ENCODE measurements around the gene MYOD1.

MYOD1 gene

DNA sequence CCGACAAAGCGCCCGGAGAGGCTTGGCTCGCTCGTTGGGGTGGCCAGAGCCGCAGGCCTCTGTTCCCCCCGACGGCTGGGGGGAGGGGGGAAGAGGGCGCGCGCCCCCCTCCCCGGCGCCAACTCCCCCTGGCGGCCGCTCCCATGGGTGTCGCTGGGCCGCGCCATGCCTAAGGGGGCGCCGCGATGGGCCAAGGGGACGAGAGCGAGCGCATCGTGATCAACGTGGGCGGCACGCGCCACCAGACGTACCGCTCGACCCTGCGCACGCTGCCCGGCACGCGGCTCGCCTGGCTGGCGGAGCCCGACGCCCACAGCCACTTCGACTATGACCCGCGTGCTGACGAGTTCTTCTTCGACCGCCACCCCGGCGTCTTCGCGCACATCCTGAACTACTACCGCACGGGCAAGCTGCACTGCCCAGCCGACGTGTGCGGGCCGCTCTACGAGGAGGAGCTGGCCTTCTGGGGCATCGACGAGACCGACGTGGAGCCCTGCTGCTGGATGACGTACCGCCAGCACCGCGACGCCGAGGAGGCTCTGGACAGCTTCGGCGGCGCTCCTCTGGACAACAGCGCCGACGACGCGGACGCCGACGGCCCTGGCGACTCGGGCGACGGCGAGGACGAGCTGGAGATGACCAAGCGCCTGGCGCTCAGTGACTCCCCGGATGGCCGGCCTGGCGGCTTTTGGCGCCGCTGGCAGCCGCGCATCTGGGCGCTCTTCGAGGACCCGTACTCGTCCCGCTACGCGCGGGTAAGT lies 16.6 kb downstream of the MYOD1 start:
- peaks cover 4% of the 10 kb centered on the region for H3K4me1 Mint-ChIP-seq
- H3K9me3 Mint-ChIP-seq, result no peaks in the 10 kb centered on the region
- H3K4me3 Mint-ChIP-seq, result no peak overlapping the region
- peaks cover 50% of the 10 kb centered on the region for H3K27me3 Mint-ChIP-seq
- H3K36me3 Mint-ChIP-seq (ENCODE audit: low read depth), result peaks cover 2% of the 10 kb centered on the region
- H3K27ac Mint-ChIP-seq, result no peak overlapping the region
- DNase-seq (no peak), ATAC-seq (no peak)

GRCh38 chr11:17736579-17736893 lies 17.2 kb downstream of the MYOD1 start:
- H3K27ac Mint-ChIP-seq, result no peak overlapping the region
- ATAC-seq (no peak), DNase-seq (no peak)
- peaks cover 2% of the 10 kb centered on the region for H3K36me3 Mint-ChIP-seq (ENCODE audit: low read depth)
- peaks cover 52% of the 10 kb centered on the region for H3K27me3 Mint-ChIP-seq
- no peaks in the 10 kb centered on the region for H3K9me3 Mint-ChIP-seq
- no peak overlapping the region for H3K4me3 Mint-ChIP-seq
- H3K4me1 Mint-ChIP-seq, result peaks cover 4% of the 10 kb centered on the region

DNA sequence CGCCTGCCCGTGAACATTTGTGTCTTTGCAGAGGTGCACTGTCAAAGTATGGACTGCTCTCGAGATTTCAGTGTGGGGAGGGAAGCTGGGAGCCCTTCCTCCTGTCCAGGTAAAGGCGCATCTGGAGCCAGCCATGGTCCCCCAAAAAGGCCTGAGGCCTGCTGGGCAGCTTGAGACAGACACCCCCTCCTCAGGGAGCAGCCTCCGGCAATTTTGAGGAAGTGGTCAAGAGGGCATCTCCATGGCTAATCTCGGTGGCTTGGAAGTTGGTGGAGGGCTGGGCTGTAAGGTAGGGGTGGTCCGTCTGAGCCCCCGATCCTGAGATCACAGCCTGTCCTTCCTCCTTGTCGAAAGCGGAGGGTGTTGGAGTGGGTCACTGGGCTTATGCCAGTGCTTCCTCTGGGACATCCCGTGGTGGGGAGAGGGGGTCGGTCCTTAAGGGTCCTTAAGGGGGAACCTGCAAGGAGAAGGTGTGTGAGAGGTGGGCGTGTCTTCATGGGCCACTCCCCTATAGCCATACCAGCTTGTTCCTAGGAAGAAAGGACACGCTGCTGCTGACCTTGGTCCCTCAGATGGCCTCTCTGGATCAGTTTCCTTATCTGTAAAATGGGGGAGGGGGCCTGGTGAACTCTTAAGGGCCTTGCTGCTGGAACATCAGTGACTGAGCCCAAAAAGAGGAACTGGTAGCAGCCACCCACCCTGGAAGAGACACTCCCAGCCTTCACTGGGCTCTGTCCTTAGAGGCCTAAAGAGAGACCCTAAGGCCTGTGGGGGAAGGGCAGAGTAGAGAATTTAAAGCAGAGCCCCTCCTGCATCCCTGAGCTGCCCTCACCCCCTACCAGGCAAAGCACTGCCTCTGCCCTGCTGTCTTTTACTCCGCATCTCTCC lies 17.8 kb downstream of the MYOD1 start:
- Mint-ChIP-seq H3K27ac (no peak overlapping the region), H3K4me1 (peaks cover 4% of the 10 kb centered on the region), H3K9me3 (no peaks in the 10 kb centered on the region), H3K4me3 (no peak overlapping the region), H3K36me3 (ENCODE audit: low read depth) (peaks cover 2% of the 10 kb centered on the region), H3K27me3 (peaks cover 49% of the 10 kb centered on the region)
- ATAC-seq (no peak), DNase-seq (no peak)

- peaks cover 2% of the 10 kb centered on the region for H3K36me3 Mint-ChIP-seq (ENCODE audit: low read depth)
- no peak for ATAC-seq
- no peak overlapping the region for H3K4me3 Mint-ChIP-seq
- no peak for DNase-seq
- no peaks in the 10 kb centered on the region for H3K9me3 Mint-ChIP-seq
- H3K4me1 Mint-ChIP-seq, result peaks cover 4% of the 10 kb centered on the region
- H3K27ac Mint-ChIP-seq, result no peak overlapping the region
- peaks cover 38% of the 10 kb centered on the region for H3K27me3 Mint-ChIP-seq
Observed at GRCh38 chr11:17738151-17738973, 19.0 kb downstream of the MYOD1 start.

DNA sequence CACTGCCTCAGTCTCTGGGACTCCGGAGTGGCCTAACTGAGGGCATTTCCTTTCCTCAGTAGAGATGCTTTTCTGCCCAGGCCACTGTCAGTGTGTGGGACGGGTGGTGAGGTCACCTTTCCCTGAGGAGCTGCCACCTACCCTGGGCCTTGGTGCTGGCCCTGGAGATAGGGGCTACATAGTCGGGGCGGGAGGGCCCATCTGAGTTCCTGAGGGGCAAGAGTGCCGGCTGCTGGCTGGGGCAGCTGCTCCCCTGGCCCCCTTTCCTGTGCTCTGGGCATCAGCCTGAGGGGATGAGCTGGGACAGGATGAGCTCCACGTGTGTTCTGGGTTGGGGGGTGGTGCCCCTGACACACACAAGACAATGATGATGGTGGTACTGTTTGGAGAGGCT lies 20.6 kb downstream of the MYOD1 start:
- Mint-ChIP-seq H3K4me3 (no peak overlapping the region), H3K9me3 (no peaks in the 10 kb centered on the region), H3K27me3 (peaks cover 28% of the 10 kb centered on the region), H3K27ac (no peak overlapping the region), H3K36me3 (ENCODE audit: low read depth) (peaks cover 2% of the 10 kb centered on the region), H3K4me1 (no peaks in the 10 kb centered on the region)
- ATAC-seq (no peak), DNase-seq (no peak)

- no peak overlapping the region for H3K4me3 Mint-ChIP-seq
Observed at GRCh38 chr11:17740649-17741235, 21.4 kb downstream of the MYOD1 start.

GRCh38 chr11:17741487-17741886 lies 22.1 kb downstream of the MYOD1 start:
- DNase-seq, result no peak
- no peaks in the 10 kb centered on the region for H3K36me3 Mint-ChIP-seq (ENCODE audit: low read depth)
- no peaks in the 10 kb centered on the region for H3K9me3 Mint-ChIP-seq
- peaks cover 27% of the 10 kb centered on the region for H3K27me3 Mint-ChIP-seq
- no peak overlapping the region for H3K27ac Mint-ChIP-seq
- H3K4me3 Mint-ChIP-seq, result no peak overlapping the region
- no peak for ATAC-seq
- H3K4me1 Mint-ChIP-seq, result no peaks in the 10 kb centered on the region

More at GRCh38 chr11:17740649-17741235, 21.4 kb downstream of the MYOD1 start:
- H3K36me3 Mint-ChIP-seq (ENCODE audit: low read depth), result peaks cover 2% of the 10 kb centered on the region
- no peaks in the 10 kb centered on the region for H3K4me1 Mint-ChIP-seq
- ATAC-seq (no peak), DNase-seq (no peak)
- H3K27me3 Mint-ChIP-seq, result peaks cover 31% of the 10 kb centered on the region
- H3K27ac Mint-ChIP-seq, result no peak overlapping the region
- H3K9me3 Mint-ChIP-seq, result no peaks in the 10 kb centered on the region

DNA sequence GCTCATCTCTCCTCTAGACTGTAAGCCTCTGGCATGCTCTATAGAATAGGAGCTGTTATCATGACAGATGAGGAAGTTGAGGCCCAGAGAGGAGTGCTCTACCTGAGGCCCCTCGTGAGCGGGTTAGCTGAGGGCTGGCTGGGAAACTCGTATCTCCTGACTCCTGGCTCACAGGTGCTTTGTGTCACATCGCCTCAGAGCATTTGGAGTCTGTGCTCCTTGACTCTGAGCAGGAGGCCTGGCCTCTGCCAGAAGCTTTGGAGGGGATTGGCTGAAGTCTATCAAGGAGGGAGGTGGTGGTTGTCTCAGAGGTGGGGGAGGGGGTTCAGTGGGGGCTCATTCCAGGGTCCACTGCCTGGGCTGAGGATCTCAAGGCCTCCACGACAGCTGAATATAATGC lies 22.6 kb downstream of the MYOD1 start:
- no peak for ATAC-seq
- H3K27ac Mint-ChIP-seq, result no peak overlapping the region
- no peaks in the 10 kb centered on the region for H3K36me3 Mint-ChIP-seq (ENCODE audit: low read depth)
- no peak overlapping the region for H3K4me3 Mint-ChIP-seq
- no peak for DNase-seq
- H3K27me3 Mint-ChIP-seq, result peaks cover 22% of the 10 kb centered on the region
- H3K4me1 Mint-ChIP-seq, result no peaks in the 10 kb centered on the region
- no peaks in the 10 kb centered on the region for H3K9me3 Mint-ChIP-seq

DNA sequence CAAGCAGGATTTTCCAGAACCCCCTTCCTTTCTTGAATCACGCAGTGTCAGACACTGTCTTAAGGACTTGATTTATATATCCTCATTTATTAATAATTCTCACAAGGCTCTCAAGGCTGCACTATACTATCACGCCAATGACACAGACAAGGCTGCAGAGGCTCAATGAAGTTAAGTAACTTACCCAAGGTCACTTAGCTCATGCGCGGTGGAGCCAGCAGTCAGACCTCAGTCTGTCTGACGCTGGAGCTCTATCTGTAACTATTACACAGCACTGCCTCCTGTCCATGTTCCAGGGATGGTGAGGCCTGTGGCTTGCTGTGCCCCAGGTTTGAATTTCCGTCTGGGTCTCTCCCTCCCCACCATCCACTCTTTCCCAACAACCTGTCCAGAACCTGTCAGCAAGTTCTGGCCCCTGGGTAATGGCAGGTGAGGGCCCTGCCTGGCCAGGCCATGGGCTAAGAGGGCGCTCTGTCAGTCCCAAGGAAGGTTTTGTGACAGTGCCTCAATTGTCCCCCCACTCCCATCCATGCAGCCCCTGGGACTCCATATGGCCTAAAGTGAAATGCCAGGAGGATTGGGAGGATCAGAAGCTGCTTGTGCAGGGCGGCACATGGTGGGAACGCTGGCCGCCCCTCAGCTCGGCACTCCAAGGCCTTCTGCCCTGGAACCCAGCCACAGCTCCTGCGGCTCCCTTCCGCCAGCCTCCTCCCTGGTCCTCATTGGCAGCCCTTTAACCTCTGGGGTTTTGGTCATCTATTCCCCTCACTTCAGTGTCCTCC lies 23.8 kb downstream of the MYOD1 start:
- ATAC-seq (no peak), DNase-seq (no peak)
- Mint-ChIP-seq H3K27ac (no peak overlapping the region), H3K4me3 (no peak overlapping the region), H3K9me3 (no peaks in the 10 kb centered on the region), H3K36me3 (ENCODE audit: low read depth) (no peaks in the 10 kb centered on the region), H3K4me1 (no peaks in the 10 kb centered on the region), H3K27me3 (peaks cover 16% of the 10 kb centered on the region)

GRCh38 chr11:17743808-17744119 lies 24.4 kb downstream of the MYOD1 start:
- Mint-ChIP-seq H3K36me3 (ENCODE audit: low read depth) (no peaks in the 10 kb centered on the region), H3K4me1 (no peaks in the 10 kb centered on the region), H3K9me3 (no peaks in the 10 kb centered on the region), H3K27me3 (peaks cover 13% of the 10 kb centered on the region), H3K27ac (no peak overlapping the region), H3K4me3 (no peak overlapping the region)
- no peak for DNase-seq
- ATAC-seq, result no peak

- DNase-seq, result no peak
- H3K9me3 Mint-ChIP-seq, result no peaks in the 10 kb centered on the region
- H3K4me3 Mint-ChIP-seq, result no peak overlapping the region
- H3K36me3 Mint-ChIP-seq (ENCODE audit: low read depth), result no peaks in the 10 kb centered on the region
- H3K27ac Mint-ChIP-seq, result no peak overlapping the region
- peaks cover 13% of the 10 kb centered on the region for H3K27me3 Mint-ChIP-seq
- H3K4me1 Mint-ChIP-seq, result no peaks in the 10 kb centered on the region
- no peak for ATAC-seq
Observed at GRCh38 chr11:17744151-17744940, 25.0 kb downstream of the MYOD1 start.

GRCh38 chr11:17745023-17745772 lies 25.8 kb downstream of the MYOD1 start:
- Mint-ChIP-seq H3K9me3 (no peaks in the 10 kb centered on the region), H3K36me3 (ENCODE audit: low read depth) (no peaks in the 10 kb centered on the region), H3K27me3 (peaks cover 13% of the 10 kb centered on the region), H3K4me1 (no peaks in the 10 kb centered on the region), H3K4me3 (no peak overlapping the region), H3K27ac (no peak overlapping the region)
- ATAC-seq (no peak), DNase-seq (no peak)

DNA sequence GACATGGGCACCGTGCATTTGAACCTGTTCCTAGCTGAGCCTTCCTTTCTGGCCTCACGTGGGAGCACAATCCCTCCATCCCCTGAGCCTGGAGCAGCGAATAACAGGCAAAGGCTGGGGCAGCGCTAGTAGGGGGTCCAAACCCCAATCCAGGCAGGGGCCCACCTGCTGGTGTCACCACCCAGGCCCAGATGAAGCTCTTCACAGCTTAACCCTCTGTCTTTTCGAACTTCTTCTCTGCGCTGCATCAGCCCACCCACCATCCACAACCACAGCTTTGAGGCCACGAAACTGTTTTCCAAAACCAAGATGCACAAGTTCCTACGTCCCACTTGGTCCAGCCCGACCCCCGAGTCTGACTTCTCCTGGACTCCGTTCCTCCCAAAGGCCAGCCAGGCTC lies 26.7 kb downstream of the MYOD1 start:
- H3K36me3 Mint-ChIP-seq (ENCODE audit: low read depth), result no peaks in the 10 kb centered on the region
- no peak overlapping the region for H3K27ac Mint-ChIP-seq
- peaks cover 15% of the 10 kb centered on the region for H3K27me3 Mint-ChIP-seq
- no peak for ATAC-seq
- H3K9me3 Mint-ChIP-seq, result no peaks in the 10 kb centered on the region
- no peak for DNase-seq
- no peaks in the 10 kb centered on the region for H3K4me1 Mint-ChIP-seq
- no peak overlapping the region for H3K4me3 Mint-ChIP-seq

Measured in activated naive CD8-positive, alpha-beta T cell treated with anti-CD3 and anti-CD28 coated beads, Interleukin-2, amount 50 U/mL, for 24 hours (primary cell).